ENCODE results near the gene GLB1L3.

Gene GLB1L3

DNA sequence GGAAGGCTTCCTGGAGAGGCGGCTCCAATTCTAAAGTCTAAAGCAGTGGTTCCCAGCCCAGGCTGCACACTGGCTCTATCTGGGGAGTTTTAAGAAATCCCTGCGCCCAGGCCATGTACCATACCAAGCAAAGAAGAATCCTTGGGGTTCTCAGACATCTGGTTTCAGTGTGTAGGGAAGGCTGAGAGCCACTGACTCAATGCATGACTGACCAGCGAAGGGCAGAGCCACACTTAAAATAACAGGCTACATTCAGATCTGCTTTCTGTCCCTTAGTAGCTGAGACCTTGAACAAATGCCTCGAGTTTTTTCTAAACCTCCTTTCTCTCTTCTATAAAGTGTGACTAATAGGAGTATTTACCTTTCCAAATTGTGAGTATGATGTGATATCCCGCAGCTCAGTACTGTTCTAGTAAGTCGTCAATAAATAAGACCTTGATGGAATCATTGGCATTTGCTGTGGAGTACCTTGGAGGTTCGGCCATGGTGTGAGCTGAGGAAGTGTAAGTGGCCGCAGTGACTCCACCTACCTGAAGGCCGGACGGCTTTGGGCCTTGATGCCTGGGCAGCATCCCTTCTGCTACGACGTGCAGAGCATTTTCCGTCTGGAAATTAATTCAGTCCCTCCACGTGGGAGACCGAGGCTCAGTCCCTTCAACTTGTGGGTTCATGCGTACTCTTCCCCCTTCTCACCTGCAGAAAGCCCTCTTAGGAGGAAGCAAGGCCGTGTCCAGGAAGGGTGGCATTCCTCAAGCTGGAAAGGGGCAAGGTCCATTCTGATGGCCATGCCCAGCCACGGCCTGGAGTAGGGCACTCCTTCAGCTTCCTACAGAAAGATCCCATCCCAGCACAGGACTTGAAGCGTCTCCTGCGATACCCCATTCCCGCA is 80.7 kb downstream of the GLB1L3 start:
- H3K4me3 ChIP-seq (ENCODE audit: low read length, poor library complexity, severe bottlenecking) = no peak overlapping the region
- H3K36me3 ChIP-seq (ENCODE audit: insufficient read depth, low read length) = no peaks in the 10 kb centered on the region
- H3F3A ChIP-seq (ENCODE audit: low read depth) = no peaks in the 10 kb centered on the region
- H3K9me2 ChIP-seq (replicated peaks; ENCODE audit: low read depth, low read length) = no peaks in the 10 kb centered on the region
- no peak overlapping the region for H3K4me2 ChIP-seq (ENCODE audit: low read depth, low read length, poor library complexity, severe bottlenecking)
- H3K4me1 ChIP-seq (ENCODE audit: insufficient read depth, low read length, poor library complexity, severe bottlenecking) = peaks cover 15% of the 10 kb centered on the region
- H3K9ac ChIP-seq (ENCODE audit: low read depth, low read length, poor library complexity, severe bottlenecking) = no peak overlapping the region
- H3K79me2 ChIP-seq (ENCODE audit: insufficient read depth, low read length) = no peaks in the 10 kb centered on the region
- TF ChIP-seq, protein P1, sequence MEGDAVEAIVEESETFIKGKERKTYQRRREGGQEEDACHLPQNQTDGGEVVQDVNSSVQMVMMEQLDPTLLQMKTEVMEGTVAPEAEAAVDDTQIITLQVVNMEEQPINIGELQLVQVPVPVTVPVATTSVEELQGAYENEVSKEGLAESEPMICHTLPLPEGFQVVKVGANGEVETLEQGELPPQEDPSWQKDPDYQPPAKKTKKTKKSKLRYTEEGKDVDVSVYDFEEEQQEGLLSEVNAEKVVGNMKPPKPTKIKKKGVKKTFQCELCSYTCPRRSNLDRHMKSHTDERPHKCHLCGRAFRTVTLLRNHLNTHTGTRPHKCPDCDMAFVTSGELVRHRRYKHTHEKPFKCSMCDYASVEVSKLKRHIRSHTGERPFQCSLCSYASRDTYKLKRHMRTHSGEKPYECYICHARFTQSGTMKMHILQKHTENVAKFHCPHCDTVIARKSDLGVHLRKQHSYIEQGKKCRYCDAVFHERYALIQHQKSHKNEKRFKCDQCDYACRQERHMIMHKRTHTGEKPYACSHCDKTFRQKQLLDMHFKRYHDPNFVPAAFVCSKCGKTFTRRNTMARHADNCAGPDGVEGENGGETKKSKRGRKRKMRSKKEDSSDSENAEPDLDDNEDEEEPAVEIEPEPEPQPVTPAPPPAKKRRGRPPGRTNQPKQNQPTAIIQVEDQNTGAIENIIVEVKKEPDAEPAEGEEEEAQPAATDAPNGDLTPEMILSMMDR (conservative IDR thresholded peaks at IDR 0.05; ENCODE audit: low read length) = no peak
- no peak for TF ChIP-seq EZH2phosphoT487 (IDR thresholded peaks at IDR 0.05; ENCODE audit: borderline replicate concordance)
- no peaks in the 10 kb centered on the region for H4K20me1 ChIP-seq (ENCODE audit: insufficient read depth, low read length, poor library complexity, severe bottlenecking)
- H3K9me3 ChIP-seq (ENCODE audit: insufficient read depth, low read depth, low read length) = no peaks in the 10 kb centered on the region
- H3K27me3 ChIP-seq (ENCODE audit: insufficient read depth, low read length, poor library complexity, severe bottlenecking) = no peaks in the 10 kb centered on the region
- H2AFZ ChIP-seq (ENCODE audit: low read length) = no peak overlapping the region

DNA sequence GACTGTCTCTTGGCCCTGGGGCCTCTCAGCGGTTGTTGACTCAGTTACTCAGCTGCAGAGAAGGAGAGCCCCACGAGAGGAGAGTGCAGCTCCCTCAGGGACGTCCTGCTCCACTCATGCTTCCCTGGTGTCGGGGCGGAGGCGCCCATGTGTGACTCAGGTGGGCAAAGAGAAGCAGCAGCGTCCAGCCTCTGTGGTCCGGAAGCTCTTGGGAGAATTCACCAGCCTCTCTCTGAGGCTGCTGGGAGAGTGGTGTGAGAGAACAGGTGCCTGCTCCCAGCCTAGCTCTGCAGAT is 81.3 kb downstream of the GLB1L3 start:
- no peaks in the 10 kb centered on the region for H3K79me2 ChIP-seq (ENCODE audit: insufficient read depth, low read length)
- no peak overlapping the region for H2AFZ ChIP-seq (ENCODE audit: low read length)
- H4K20me1 ChIP-seq (ENCODE audit: insufficient read depth, low read length, poor library complexity, severe bottlenecking) = no peaks in the 10 kb centered on the region
- H3K4me1 ChIP-seq (ENCODE audit: insufficient read depth, low read length, poor library complexity, severe bottlenecking) = peaks cover 15% of the 10 kb centered on the region
- H3K4me2 ChIP-seq (ENCODE audit: low read depth, low read length, poor library complexity, severe bottlenecking) = no peak overlapping the region
- no peaks in the 10 kb centered on the region for H3K9me2 ChIP-seq (replicated peaks; ENCODE audit: low read depth, low read length)
- no peaks in the 10 kb centered on the region for H3F3A ChIP-seq (ENCODE audit: low read depth)
- H3K36me3 ChIP-seq (ENCODE audit: insufficient read depth, low read length) = no peaks in the 10 kb centered on the region
- no peak for TF ChIP-seq EZH2phosphoT487 (IDR thresholded peaks at IDR 0.05; ENCODE audit: borderline replicate concordance)
- TF ChIP-seq, protein P1 (conservative IDR thresholded peaks at IDR 0.05; ENCODE audit: low read length) = no peak
- H3K4me3 ChIP-seq (ENCODE audit: low read length, poor library complexity, severe bottlenecking) = no peak overlapping the region
- H3K9me3 ChIP-seq (ENCODE audit: insufficient read depth, low read depth, low read length) = no peaks in the 10 kb centered on the region
- no peaks in the 10 kb centered on the region for H3K27me3 ChIP-seq (ENCODE audit: insufficient read depth, low read length, poor library complexity, severe bottlenecking)
- H3K9ac ChIP-seq (ENCODE audit: low read depth, low read length, poor library complexity, severe bottlenecking) = no peak overlapping the region

DNA sequence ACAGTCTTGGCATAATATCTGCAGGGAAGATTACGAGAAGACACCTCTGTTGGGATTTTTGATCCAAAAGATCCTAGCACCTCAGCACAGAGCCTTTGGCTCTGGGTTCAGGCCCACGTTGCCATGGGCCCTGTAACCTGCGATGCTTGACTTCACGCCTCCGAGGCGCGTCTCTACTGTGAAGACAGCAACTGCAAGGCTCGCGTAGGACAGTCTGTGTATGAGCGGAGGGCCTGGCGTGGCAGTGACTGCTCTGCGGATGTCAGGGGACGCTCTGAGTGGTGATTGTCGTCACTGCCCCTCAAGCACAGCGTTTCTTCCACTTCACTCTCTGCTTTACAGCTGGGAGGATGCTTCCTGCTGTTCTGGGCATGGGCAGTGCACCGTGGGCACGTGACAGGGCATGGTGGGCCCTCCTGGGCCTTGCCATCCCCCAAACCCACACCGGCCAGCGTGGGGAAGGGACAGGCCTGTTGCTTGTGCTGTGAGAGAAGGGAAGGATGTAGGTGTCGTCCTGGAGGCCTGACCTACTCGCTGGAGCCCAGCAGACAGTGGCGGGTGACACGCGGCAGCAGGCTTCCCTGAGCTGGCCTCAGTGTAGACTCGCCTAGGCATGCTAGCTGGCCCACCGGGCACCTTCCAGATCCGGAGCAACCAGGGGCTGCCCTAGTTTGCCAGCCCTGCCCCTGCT is 82.1 kb downstream of the GLB1L3 start:
- no peaks in the 10 kb centered on the region for H3K36me3 ChIP-seq (ENCODE audit: insufficient read depth, low read length)
- no peak for TF ChIP-seq EZH2phosphoT487 (IDR thresholded peaks at IDR 0.05; ENCODE audit: borderline replicate concordance)
- TF ChIP-seq, protein P1 (conservative IDR thresholded peaks at IDR 0.05; ENCODE audit: low read length) = no peak
- H3K4me1 ChIP-seq (ENCODE audit: insufficient read depth, low read length, poor library complexity, severe bottlenecking) = peaks cover 15% of the 10 kb centered on the region
- no peaks in the 10 kb centered on the region for H3F3A ChIP-seq (ENCODE audit: low read depth)
- H3K27me3 ChIP-seq (ENCODE audit: insufficient read depth, low read length, poor library complexity, severe bottlenecking) = no peaks in the 10 kb centered on the region
- H2AFZ ChIP-seq (ENCODE audit: low read length) = no peak overlapping the region
- H3K4me3 ChIP-seq (ENCODE audit: low read length, poor library complexity, severe bottlenecking) = no peak overlapping the region
- no peaks in the 10 kb centered on the region for H3K9me2 ChIP-seq (replicated peaks; ENCODE audit: low read depth, low read length)
- no peaks in the 10 kb centered on the region for H4K20me1 ChIP-seq (ENCODE audit: insufficient read depth, low read length, poor library complexity, severe bottlenecking)
- no peak overlapping the region for H3K9ac ChIP-seq (ENCODE audit: low read depth, low read length, poor library complexity, severe bottlenecking)
- H3K4me2 ChIP-seq (ENCODE audit: low read depth, low read length, poor library complexity, severe bottlenecking) = no peak overlapping the region
- H3K9me3 ChIP-seq (ENCODE audit: insufficient read depth, low read depth, low read length) = no peaks in the 10 kb centered on the region
- no peaks in the 10 kb centered on the region for H3K79me2 ChIP-seq (ENCODE audit: insufficient read depth, low read length)
